Gastrocnemius medialis (tissue), 4 donors: ENCODE measurements around the gene GPHN. TPM values are rescaled to one million over a fixed set of nuclear protein-coding genes. Genes with fewer than 3 reads are reported as not detected.

Experiments used
- ATAC-seq, 2 donors: fragments of 150-250 bp; one replicate each; pipeline ENCODE4 v1.9.1; 2016
- DNase-seq, 2 donors: peaks; one replicate each; pipeline ENCODE4 v3.0.0-alpha.2; 2019
- H3K27ac ChIP-seq, 4 donors: fragments of 200-600 bp; sonication (generic); 1 replicate in 1 of 4; 2 replicates in 3 of 4; pipeline ENCODE4 v1.5.1; 2016 to 2018; ENCODE audit warnings: mild to moderate bottlenecking in 2 of 4, moderate library complexity in 1 of 4
- H3K27me3 ChIP-seq, 3 donors: fragments of 200-600 bp; sonication (generic) in 2 of 3; 1 replicate in 1 of 3; 2 replicates in 2 of 3; pipeline versions ENCODE4 v1.5.1 to v1.6.0; 2016 to 2019; ENCODE audit warnings: mild to moderate bottlenecking in 1 of 3, moderate library complexity in 1 of 3
- H3K36me3 ChIP-seq, 2 donors: fragments of 200-600 bp; sonication (generic) in 1 of 2; one replicate each; pipeline ENCODE4 v1.5.1; 2017 to 2018
- H3K4me1 ChIP-seq, 2 donors: fragments of 200-600 bp; sonication (generic) in 1 of 2; one replicate each; pipeline ENCODE4 v1.5.1; 2016 to 2017; ENCODE audit warnings: mild to moderate bottlenecking in 2 of 2
- H3K4me3 ChIP-seq, 4 donors: fragments of 200-600 bp; sonication (generic) in 3 of 4; 1 replicate in 1 of 4; 2 replicates in 3 of 4; pipeline ENCODE4 v1.5.1; 2016 to 2019; ENCODE audit warnings: mild to moderate bottlenecking in 2 of 4
- H3K9me3 ChIP-seq, 3 donors: fragments of 200-600 bp; sonication (generic) in 2 of 3; 1 replicate in 1 of 3; 2 replicates in 2 of 3; pipeline ENCODE4 v1.5.1; 2016 to 2019
- CTCF ChIP-seq, 5 experiments: fragments of 450-650 bp in 3 of 5; fragments of 200-600 bp in 2 of 5; sonication (generic) in 2 of 5; IDR thresholded peaks in 4 of 5; conservative IDR thresholded peaks in 1 of 5; 1 replicate in 4 of 5; 2 replicates in 1 of 5; pipeline ENCODE4 v1.5.1; 2016 to 2019; ENCODE audit warnings: antibody characterized with exemption in 5 of 5, mild to moderate bottlenecking in 3 of 5, moderate library complexity in 3 of 5
- POLR2A ChIP-seq, 2 donors: fragments of 450-650 bp; IDR thresholded peaks; one replicate each; pipeline ENCODE4 v1.6.1; 2017; ENCODE audit warnings: antibody characterized with exemption in 2 of 2, mild to moderate bottlenecking in 2 of 2, moderate library complexity in 2 of 2
- in situ Hi-C, 4 donors: fragments of 200-750 bp; cut with MboI; loops; one replicate each; pipeline versions ENCODE4 v1.15.0 to v1.8.0; 2017; ENCODE audit warnings: low sequenced_read_pairs in 4 of 4
- intact Hi-C: fragments of 100-400 bp; cut with DNase I; formaldehyde crosslinking; loops from one replicate; pipeline ENCODE4 v1.15.1; 2023; ENCODE audit warnings: low total_unique reads
- total RNA-seq, 4 donors: library from RNA; depleted of rRNA; stranded (reverse); fragments of >200 nt; gene quantifications; one replicate each; pipeline versions ENCODE4 v1.1.0 to v1.2.3, GENCODE V29; 2016

GPHN gene
- total RNA-seq, 4 donors from 2014 or later = 10.3 to 33.3 (median 23.5) TPM

DNA sequence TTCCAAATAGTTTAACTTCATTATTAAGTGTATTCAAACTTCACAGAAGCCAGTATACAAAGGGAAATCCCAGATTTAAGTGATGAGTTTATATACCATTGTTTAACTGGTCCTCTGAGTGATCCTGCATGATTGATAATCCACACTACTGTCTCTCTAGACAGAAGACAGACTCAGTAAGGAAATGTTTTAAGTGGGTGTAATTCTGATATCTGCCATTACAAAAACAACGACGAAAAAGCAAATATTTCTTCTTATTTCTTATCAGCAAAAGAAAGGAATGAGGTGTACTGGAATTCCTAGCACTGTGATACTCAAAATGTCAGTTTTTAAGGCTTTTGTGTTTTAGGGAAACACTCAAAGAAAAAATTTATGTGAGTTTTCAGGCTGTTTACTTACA is 127.5 kb downstream of the GPHN start:
- Histone ChIP-seq H3K9me3 (no peaks in the 10 kb centered on the region), H3K4me1 (peaks cover 5 to 15% of the 10 kb centered on the region in 2 donors), H3K27ac (no peak overlapping the region), H3K27me3 (no peaks in the 10 kb centered on the region), H3K36me3 (no peaks in the 10 kb centered on the region), H3K4me3 (no peak overlapping the region)
- in situ Hi-C loops = no loop called here
- no peak for TF ChIP-seq POLR2A (IDR thresholded peaks at IDR 0.05)
- intact Hi-C loops = no loop called here
- ATAC-seq = no peak
- no peak for DNase-seq

- in situ Hi-C loops = no loop called here
Observed at GRCh38 chr14:66636240-66636639, 128.3 kb downstream of the GPHN start.

GRCh38 chr14:66638689-66639088 is 130.7 kb downstream of the GPHN start:
- no peaks in the 10 kb centered on the region for H3K9me3 ChIP-seq
- H3K27ac ChIP-seq = no peak overlapping the region
- intact Hi-C loops = no loop called here
- DNase-seq (no peak), ATAC-seq (no peak)
- no peak overlapping the region for H3K4me3 ChIP-seq
- H3K36me3 ChIP-seq = no peaks in the 10 kb centered on the region
- TF ChIP-seq CTCF (IDR thresholded peaks at IDR 0.05 in 4 of 5, conservative IDR thresholded peaks at IDR 0.05 in 1 of 5) (no peak), POLR2A (IDR thresholded peaks at IDR 0.05) (no peak)
- peaks cover 34 to 45% of the 10 kb centered on the region in 2 donors for H3K4me1 ChIP-seq
- no peaks in the 10 kb centered on the region for H3K27me3 ChIP-seq
- in situ Hi-C loops = no loop called here

More at GRCh38 chr14:66636240-66636639, 128.3 kb downstream of the GPHN start:
- H3K4me3 ChIP-seq = no peak overlapping the region
- no peaks in the 10 kb centered on the region for H3K27me3 ChIP-seq
- no peak overlapping the region for H3K27ac ChIP-seq
- DNase-seq (no peak), ATAC-seq (no peak)
- intact Hi-C loops = no loop called here
- TF ChIP-seq CTCF (IDR thresholded peaks at IDR 0.05 in 4 of 5, conservative IDR thresholded peaks at IDR 0.05 in 1 of 5) (no peak), POLR2A (IDR thresholded peaks at IDR 0.05) (no peak)
- H3K9me3 ChIP-seq = no peaks in the 10 kb centered on the region
- H3K36me3 ChIP-seq = no peaks in the 10 kb centered on the region
- H3K4me1 ChIP-seq = peaks cover 10 to 21% of the 10 kb centered on the region in 2 donors

- TF ChIP-seq CTCF (IDR thresholded peaks at IDR 0.05 in 4 of 5, conservative IDR thresholded peaks at IDR 0.05 in 1 of 5) (no peak), POLR2A (IDR thresholded peaks at IDR 0.05) (no peak)
- no peaks in the 10 kb centered on the region for H3K9me3 ChIP-seq
- no peaks in the 10 kb centered on the region for H3K27me3 ChIP-seq
- peak overlapping the region in 3 of 4 donors; percentile 10 to 40 (median 13) for H3K27ac ChIP-seq
- H3K36me3 ChIP-seq = no peaks in the 10 kb centered on the region
- H3K4me1 ChIP-seq = peaks cover 35 to 40% of the 10 kb centered on the region in 2 donors
- peak in 1 of 2 donors; percentile 76 for ATAC-seq
- H3K4me3 ChIP-seq = no peak overlapping the region
- DNase-seq = no peak
- in situ Hi-C loops = no loop called here
- intact Hi-C loops = loop anchor here (10.0 kb wide), 1 partner anchor 137 kb away; the partner anchor contains the start of gene GPHN
Observed at GRCh38 chr14:66641861-66642635, 134.1 kb downstream of the GPHN start.

- ATAC-seq (no peak), DNase-seq (no peak)
- no peaks in the 10 kb centered on the region for H3K9me3 ChIP-seq
- TF ChIP-seq POLR2A (IDR thresholded peaks at IDR 0.05) = no peak
- TF ChIP-seq CTCF (IDR thresholded peaks at IDR 0.05 in 4 of 5, conservative IDR thresholded peaks at IDR 0.05 in 1 of 5) = no peak
- H3K27me3 ChIP-seq = no peaks in the 10 kb centered on the region
- in situ Hi-C loops = no loop called here
- intact Hi-C loops = loop anchor here (10.0 kb wide), 1 partner anchor 139 kb away; the partner anchor contains the start of gene GPHN
- H3K36me3 ChIP-seq = no peaks in the 10 kb centered on the region
- H3K4me3 ChIP-seq = no peak overlapping the region
- H3K4me1 ChIP-seq = peaks cover 35 to 42% of the 10 kb centered on the region in 2 donors
- H3K27ac ChIP-seq = no peak overlapping the region
Observed at GRCh38 chr14:66643344-66643743, 135.4 kb downstream of the GPHN start.
